Bronchial epithelial cell (primary cell): ENCODE measurements around the gene LAD1. TPM values are rescaled to one million over a fixed set of nuclear protein-coding genes. Genes with fewer than 3 reads are reported as not detected.

Experiments
- DNase-seq: peaks from one replicate; pipeline ENCODE4 v3.0.0-alpha.2; 2010; ENCODE audit warnings: low read depth
- FAIRE-seq: peaks from 2 replicates; lab custom pipeline; 2011; peaks lifted over from hg19 to GRCh38; lab: Jason Lieb, UNC
- H3K27me3 ChIP-seq: 2 replicates; pipeline ENCODE4 v1.5.1; 2011; ENCODE audit warnings: low read length; ENCODE audit not compliant: control insufficient read depth, insufficient read depth
- H3K36me3 ChIP-seq: 2 replicates; pipeline ENCODE4 v1.5.1; 2011; ENCODE audit warnings: low read length; ENCODE audit not compliant: control insufficient read depth, insufficient read depth
- H3K4me3 ChIP-seq: 2 replicates; pipeline ENCODE4 v1.5.1; 2011; ENCODE audit warnings: mild to moderate bottlenecking, low read depth, low read length, control low read depth
- CTCF ChIP-seq: IDR thresholded peaks from 2 replicates; pipeline ENCODE4 v1.5.1; 2011; ENCODE audit warnings: mild to moderate bottlenecking, moderate library complexity, low read length, control low read depth, inconsistent platforms; ENCODE audit not compliant: insufficient read depth, severe bottlenecking
- total RNA-seq: library from RNA; depleted of rRNA; stranded (reverse); fragments of >200 nt; gene quantifications from 2 replicates; pipeline ENCODE4 v1.2.1, GENCODE V29; 2014

LAD1 gene
- total RNA-seq, 1 donor from 2014 or later: 156 TPM

- TF ChIP-seq CTCF: no peak
- no peak for DNase-seq
- no peak for FAIRE-seq
- H3K4me3 ChIP-seq: no peak overlapping the region
- H3K36me3 ChIP-seq: no peaks in the 10 kb centered on the region
- H3K27me3 ChIP-seq: no peaks in the 10 kb centered on the region
These were observed 45.8 kb downstream of the LAD1 start for GRCh38 chr1:201353186-201353940.

- no peak for TF ChIP-seq CTCF
- FAIRE-seq: no peak
- DNase-seq: no peak
- no peak overlapping the region for H3K4me3 ChIP-seq
- no peaks in the 10 kb centered on the region for H3K36me3 ChIP-seq
- no peaks in the 10 kb centered on the region for H3K27me3 ChIP-seq
These were observed 47.5 kb downstream of the LAD1 start for GRCh38 chr1:201351617-201352016.

GRCh38 chr1:201350884-201351283 lies 48.2 kb downstream of the LAD1 start:
- Histone ChIP-seq H3K27me3 (no peaks in the 10 kb centered on the region), H3K36me3 (no peaks in the 10 kb centered on the region), H3K4me3 (no peak overlapping the region)
- DNase-seq: no peak
- TF ChIP-seq CTCF: no peak
- FAIRE-seq: no peak

GRCh38 chr1:201350361-201350725 lies 48.8 kb downstream of the LAD1 start:
- FAIRE-seq (no peak), DNase-seq (no peak)
- H3K27me3 ChIP-seq: no peaks in the 10 kb centered on the region
- no peaks in the 10 kb centered on the region for H3K36me3 ChIP-seq
- no peak for TF ChIP-seq CTCF
- H3K4me3 ChIP-seq: no peak overlapping the region

GRCh38 chr1:201349092-201349491 lies 50.0 kb downstream of the LAD1 start:
- TF ChIP-seq CTCF: no peak
- FAIRE-seq (no peak), DNase-seq (no peak)
- no peaks in the 10 kb centered on the region for H3K27me3 ChIP-seq
- no peak overlapping the region for H3K4me3 ChIP-seq
- H3K36me3 ChIP-seq: no peaks in the 10 kb centered on the region

- DNase-seq (peak; percentile 64), FAIRE-seq (no peak)
- TF ChIP-seq CTCF: peak; percentile 92
- Histone ChIP-seq H3K36me3 (no peaks in the 10 kb centered on the region), H3K4me3 (no peak overlapping the region), H3K27me3 (no peaks in the 10 kb centered on the region)
These were observed 50.9 kb downstream of the LAD1 start for GRCh38 chr1:201348211-201348566.
